IMR-90 (cell line): Measurements from ENCODE around the gene FBXL4. TPM values are rescaled to one million over a fixed set of nuclear protein-coding genes. Genes with fewer than 3 reads are reported as not detected.

Source experiments
- ATAC-seq: fragments of 200-7000 bp; cut with Tn5 transposase; 2 replicates; pipeline ENCODE4 v1.9.1; 2020; ENCODE audit warnings: low read depth, mild to moderate bottlenecking, moderate library complexity
- BruUV-seq: library from RNA; stranded (reverse); fragments of 400-500 nt; replicated peaks from 2 replicates; lab custom pipeline; 2021; lab: Mats Ljungman, UMichigan
- CTCF ChIA-PET: fragments of 300-600 bp; formaldehyde crosslinking; extraction: SDS; loops from one replicate; lab custom pipeline; 2021; ENCODE audit warnings: antibody characterized with exemption; lab: Yijun Ruan, JAX
- POLR2A ChIA-PET: fragments of 300-600 bp; sonication (Branson Sonifier 250); formaldehyde crosslinking; loops from one replicate; lab custom pipeline; 2022; ENCODE audit warnings: antibody characterized with exemption; ENCODE audit not compliant: unreplicated experiment; lab: Charles Lee
- DNase-seq: peaks from one replicate; pipeline ENCODE4 v3.0.0; 2013
- H2AFZ ChIP-seq: replicated peaks from 2 replicates; pipeline ENCODE3; 2013; ENCODE audit warnings: low read length, mild to moderate bottlenecking; ENCODE audit not compliant: poor library complexity
- H2AK5ac ChIP-seq: 2 replicates; pipeline ENCODE4 v1.6.1; 2013; ENCODE audit warnings: low read depth, low read length, inconsistent platforms
- H2AK9ac ChIP-seq: replicated peaks from 2 replicates; pipeline ENCODE3; 2013; ENCODE audit warnings: mild to moderate bottlenecking, low read depth, low read length, moderate library complexity; ENCODE audit not compliant: poor library complexity
- H2BK120ac ChIP-seq: 2 replicates; pipeline ENCODE4 v1.6.1; 2013; ENCODE audit warnings: low read depth, low read length, inconsistent platforms
- H2BK15ac ChIP-seq: 3 replicates; pipeline ENCODE4 v1.6.1; 2013; ENCODE audit warnings: low read depth, low read length, inconsistent platforms
- H2BK20ac ChIP-seq: 2 replicates; pipeline ENCODE4 v1.6.1; 2013; ENCODE audit warnings: low read depth, mild to moderate bottlenecking, inconsistent platforms, low read length, moderate library complexity
- H2BK5ac ChIP-seq: 2 replicates; pipeline ENCODE4 v1.6.1; 2013; ENCODE audit warnings: mild to moderate bottlenecking, low read depth, low read length, inconsistent platforms; ENCODE audit not compliant: poor library complexity, severe bottlenecking
- H3K14ac ChIP-seq: replicated peaks from 2 replicates; pipeline ENCODE4 v1.6.1; 2013; ENCODE audit warnings: low read depth, low read length, inconsistent platforms
- H3K18ac ChIP-seq: 2 replicates; pipeline ENCODE4 v1.6.1; 2013; ENCODE audit warnings: low read depth, low read length, control low read depth
- H3K23ac ChIP-seq: 2 replicates; pipeline ENCODE4 v1.6.1; 2013; ENCODE audit warnings: low read depth, low read length, inconsistent platforms
- H3K27ac ChIP-seq: 2 replicates; pipeline ENCODE4 v1.5.1; 2013; ENCODE audit warnings: mild to moderate bottlenecking, control low read depth, low read length; ENCODE audit not compliant: insufficient read depth
- H3K27me3 ChIP-seq: 2 replicates; pipeline ENCODE4 v1.6.1; 2013; ENCODE audit warnings: low read length; ENCODE audit not compliant: control insufficient read depth, insufficient read depth
- H3K36me3 ChIP-seq: 2 replicates; pipeline ENCODE4 v1.6.1; 2013; ENCODE audit warnings: low read length, mixed read lengths; ENCODE audit not compliant: control insufficient read depth, insufficient read depth
- H3K4ac ChIP-seq: 2 replicates; pipeline ENCODE4 v1.6.1; 2013; ENCODE audit warnings: low read depth, low read length, inconsistent platforms
- H3K4me1 ChIP-seq: 2 replicates; pipeline ENCODE4 v1.6.1; 2013; ENCODE audit warnings: low read length, mixed read lengths; ENCODE audit not compliant: control insufficient read depth, insufficient read depth
- H3K4me2 ChIP-seq: 2 replicates; pipeline ENCODE4 v1.6.1; 2013; ENCODE audit warnings: low read depth, mild to moderate bottlenecking, control low read depth, low read length, moderate library complexity
- H3K4me3 ChIP-seq: 2 replicates; pipeline ENCODE4 v1.5.1; 2013; ENCODE audit warnings: low read depth, mild to moderate bottlenecking, control low read depth, low read length, moderate library complexity; ENCODE audit not compliant: insufficient read depth
- H3K56ac ChIP-seq: 2 replicates; pipeline ENCODE4 v1.6.1; 2013; ENCODE audit warnings: low read length, inconsistent platforms; ENCODE audit not compliant: insufficient read depth; ENCODE audit errors: extremely low read depth
- H3K79me1 ChIP-seq, 2 experiments: 2 replicates each; pipeline ENCODE4 v1.6.1; 2013; ENCODE audit warnings: low read length in 2 of 2, inconsistent platforms in 1 of 2, low read depth in 1 of 2
- H3K9ac ChIP-seq: 2 replicates; pipeline ENCODE4 v1.6.1; 2013; ENCODE audit warnings: low read depth, low read length, control low read depth
- H3K9me1 ChIP-seq: 2 replicates; pipeline ENCODE4 v1.6.1; 2013; ENCODE audit warnings: low read length, inconsistent platforms; ENCODE audit not compliant: insufficient read depth
- H3K9me3 ChIP-seq: 2 replicates; pipeline ENCODE4 v1.6.1; 2013; ENCODE audit warnings: low read length; ENCODE audit not compliant: control insufficient read depth, insufficient read depth
- H4K20me1 ChIP-seq: 2 replicates; pipeline ENCODE4 v1.6.1; 2013; ENCODE audit warnings: low read length, inconsistent platforms; ENCODE audit not compliant: insufficient read depth
- H4K5ac ChIP-seq: 2 replicates; pipeline ENCODE4 v1.6.1; 2013; ENCODE audit warnings: mild to moderate bottlenecking, low read depth, low read length, control low read depth
- H4K8ac ChIP-seq, 2 experiments: 2 replicates each; pipeline ENCODE4 v1.6.1; 2013; ENCODE audit warnings: low read depth in 2 of 2, low read length in 2 of 2, control low read depth in 1 of 2, inconsistent platforms in 1 of 2
- H4K91ac ChIP-seq: 2 replicates; pipeline ENCODE4 v1.6.1; 2013; ENCODE audit warnings: low read depth, low read length, inconsistent platforms; ENCODE audit not compliant: insufficient read depth
- CEBPB ChIP-seq: IDR thresholded peaks from 2 replicates; pipeline ENCODE4 v1.6.1; 2012; ENCODE audit warnings: low read depth, low read length, improper control_type of control experiment
- ELK1 ChIP-seq: fragments of 150-350 bp; IDR thresholded peaks from 2 replicates; pipeline ENCODE4 v1.6.1; 2016; ENCODE audit warnings: low read depth, mild to moderate bottlenecking, low read length, moderate library complexity, borderline replicate concordance
- MAFK ChIP-seq: IDR thresholded peaks from 2 replicates; pipeline ENCODE4 v1.6.1; 2012; ENCODE audit warnings: low read depth, low read length, improper control_type of control experiment
- MXI1 ChIP-seq: IDR thresholded peaks from 2 replicates; pipeline ENCODE4 v1.6.1; 2012; ENCODE audit warnings: low read depth, mild to moderate bottlenecking, low read length, moderate library complexity, borderline replicate concordance
- RAD21 ChIP-seq: IDR thresholded peaks from 2 replicates; pipeline ENCODE4 v1.6.1; 2012; ENCODE audit warnings: low read length, improper control_type of control experiment
- dilution Hi-C: fragments of 300-500 bp; cut with HindIII; formaldehyde crosslinking; loops from one replicate; pipeline ENCODE4 v1.14.3; 2018; ENCODE audit warnings: low sequenced_read_pairs; ENCODE audit not compliant: unreplicated experiment
- in situ Hi-C: fragments of 300-500 bp; cut with MboI; formaldehyde crosslinking; loops from 3 replicates; pipeline ENCODE4 v1.14.3; 2019; ENCODE audit warnings: low sequenced_read_pairs, inconsistent platforms, mixed read lengths
- intact Hi-C: fragments of 100-400 bp; cut with micrococcal nuclease; formaldehyde crosslinking; loops from 2 replicates; pipeline ENCODE4 v1.10.0; 2022
- polyA plus RNA-seq, 3 experiments: library from polyadenylated mRNA; depleted of rRNA; stranded (reverse); fragments of >200 nt; gene quantifications; 2 replicates each; pipeline ENCODE4 v1.2.3, GENCODE V29; 2012; ENCODE audit warnings: low replicate concordance in 1 of 3
- total RNA-seq: library from RNA; depleted of rRNA; stranded (reverse); fragments of >200 nt; gene quantifications from 2 replicates; pipeline ENCODE4 v1.2.3, GENCODE V29; 2012

Gene FBXL4
- total and polyA plus RNA-seq, 2 of the 4 experiments (the other 2 are of a cell fraction) = 7.8 to 17.6 TPM

- H4K8ac ChIP-seq = no peak overlapping the region
- H2AK5ac ChIP-seq = no peak overlapping the region
- no peak overlapping the region for H3K18ac ChIP-seq
- no peak for DNase-seq
- no peak overlapping the region for H3K56ac ChIP-seq
- H3K4me1 ChIP-seq = no peaks in the 10 kb centered on the region
- no peak overlapping the region for H2BK120ac ChIP-seq
- no peak overlapping the region for H3K4me3 ChIP-seq
- CTCF ChIA-PET = no interaction called here
- H2BK20ac ChIP-seq = no peak overlapping the region
- H2BK15ac ChIP-seq = no peak overlapping the region
- intact Hi-C loops (no loop called here), dilution Hi-C loops (no loop called here), in situ Hi-C loops (no loop called here)
- H3K14ac ChIP-seq = no peak overlapping the region
- H3K23ac ChIP-seq = no peak overlapping the region
- TF ChIP-seq ELK1 (no peak), MXI1 (no peak), CEBPB (no peak), RAD21 (no peak), MAFK (no peak)
- no peak overlapping the region for H3K27ac ChIP-seq
- H3K36me3 ChIP-seq = no peaks in the 10 kb centered on the region
- no peaks in the 10 kb centered on the region for H3K79me1 ChIP-seq
- no peak overlapping the region for H3K9ac ChIP-seq
- H2AK9ac ChIP-seq = no peak overlapping the region
- H3K27me3 ChIP-seq = no peaks in the 10 kb centered on the region; the same call in 1 of the 2 replicates
- H3K9me3 ChIP-seq = no peaks in the 10 kb centered on the region
- H2AFZ ChIP-seq = no peak overlapping the region
- no peaks in the 10 kb centered on the region for H3K9me1 ChIP-seq
- POLR2A ChIA-PET = no interaction called here
- H3K4ac ChIP-seq = no peak overlapping the region
- ATAC-seq = no peak
- no peak overlapping the region for H3K4me2 ChIP-seq
- no peaks in the 10 kb centered on the region for H4K20me1 ChIP-seq
- no peak overlapping the region for H4K5ac ChIP-seq
- BruUV-seq = no TSS peak
- no peak overlapping the region for H4K91ac ChIP-seq
- H2BK5ac ChIP-seq = no peak overlapping the region
Measured at GRCh38 chr6:98971303-98971702, 23.6 kb upstream of the FBXL4 start.
